Breast epithelium (tissue), 4 donors: ENCODE measurements around the gene MINPP1. TPM values are rescaled to one million over a fixed set of nuclear protein-coding genes. Genes with fewer than 3 reads are reported as not detected.

ENCODE experiments used
- DNase-seq, 2 donors: peaks; one replicate each; pipeline ENCODE4 v3.0.0-alpha.2; 2019; ENCODE audit warnings: low spot score in 2 of 2
- H3K27ac ChIP-seq, 2 donors: fragments of 200-600 bp; sonication (generic) in 1 of 2; one replicate each; pipeline ENCODE4 v1.5.1; 2016 to 2019; ENCODE audit warnings: mild to moderate bottlenecking in 1 of 2
- H3K27me3 ChIP-seq, 2 donors: fragments of 200-600 bp; sonication (generic) in 1 of 2; one replicate each; pipeline versions ENCODE4 v1.5.1 to v1.6.0; 2017 to 2019; ENCODE audit warnings: control low read depth in 1 of 2, mild to moderate bottlenecking in 1 of 2
- H3K36me3 ChIP-seq: fragments of 200-600 bp; one replicate; pipeline ENCODE4 v1.5.1; 2019
- H3K4me1 ChIP-seq, 2 donors: fragments of 200-600 bp; sonication (generic); one replicate each; pipeline ENCODE4 v1.5.1; 2016 to 2019; ENCODE audit warnings: control low read depth in 1 of 2
- H3K4me3 ChIP-seq, 3 donors: fragments of 200-600 bp; sonication (generic); 1 replicate in 2 of 3; 2 replicates in 1 of 3; pipeline ENCODE4 v1.5.1; 2016 to 2019; ENCODE audit warnings: mild to moderate bottlenecking in 3 of 3, moderate library complexity in 2 of 3
- H3K9me3 ChIP-seq, 2 donors: fragments of 200-600 bp; sonication (generic) in 1 of 2; one replicate each; pipeline ENCODE4 v1.5.1; 2016 to 2019; ENCODE audit warnings: control low read depth in 1 of 2
- POLR2A ChIP-seq: fragments of 450-650 bp; IDR thresholded peaks from one replicate; pipeline ENCODE4 v1.6.1; 2016; ENCODE audit warnings: antibody characterized with exemption, mild to moderate bottlenecking, moderate library complexity
- POLR2AphosphoS5 ChIP-seq, 3 donors: sonication (generic); formaldehyde crosslinking; IDR thresholded peaks; one replicate each; pipeline ENCODE4 v1.6.1; 2017; ENCODE audit warnings: antibody characterized with exemption in 3 of 3
- intact Hi-C: fragments of 100-400 bp; cut with DNase I; formaldehyde crosslinking; loops from one replicate; pipeline ENCODE4 v1.15.1; 2023; ENCODE audit warnings: low total_unique reads
- total RNA-seq, 3 donors: library from RNA; depleted of rRNA; stranded (reverse); fragments of >200 nt; gene quantifications; one replicate each; pipeline ENCODE4 v1.1.0, GENCODE V29; 2016
- TF ChIP-seq, protein P1 (sequence below), 3 donors: fragments of 450-650 bp; IDR thresholded peaks; one replicate each; pipeline ENCODE4 v1.5.1; 2016 to 2017; ENCODE audit warnings: antibody characterized with exemption in 3 of 3, mild to moderate bottlenecking in 3 of 3, moderate library complexity in 3 of 3

The MINPP1 gene
- total RNA-seq, 3 donors from 2014 or later = 13.0 to 22.0 (median 18.7) TPM

DNA sequence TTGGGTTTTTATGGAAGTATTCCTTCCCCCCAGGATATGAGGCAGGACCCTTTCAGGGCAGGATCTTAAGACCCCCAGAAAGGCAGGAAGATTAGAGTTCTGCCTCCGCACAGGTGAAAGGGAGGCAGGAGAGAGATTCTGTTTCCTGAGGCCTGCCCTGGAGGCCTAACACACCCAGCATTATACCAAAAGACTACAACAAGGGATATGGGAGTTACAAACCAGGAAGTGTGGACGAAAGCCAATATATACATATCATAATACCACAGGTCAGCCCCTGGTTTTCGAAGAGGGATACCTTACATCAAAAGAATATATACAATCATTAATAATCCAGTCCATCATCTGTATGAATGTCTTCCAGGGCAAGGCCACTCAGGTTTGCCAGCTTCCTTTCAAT lies 14.2 kb downstream of the MINPP1 start:
- Histone ChIP-seq H3K4me3 (no peak overlapping the region), H3K36me3 (no peaks in the 10 kb centered on the region), H3K27me3 (no peaks in the 10 kb centered on the region), H3K27ac (no peak overlapping the region), H3K4me1 (no peaks in the 10 kb centered on the region), H3K9me3 (no peaks in the 10 kb centered on the region)
- DNase-seq = no peak
- TF ChIP-seq, protein P1, sequence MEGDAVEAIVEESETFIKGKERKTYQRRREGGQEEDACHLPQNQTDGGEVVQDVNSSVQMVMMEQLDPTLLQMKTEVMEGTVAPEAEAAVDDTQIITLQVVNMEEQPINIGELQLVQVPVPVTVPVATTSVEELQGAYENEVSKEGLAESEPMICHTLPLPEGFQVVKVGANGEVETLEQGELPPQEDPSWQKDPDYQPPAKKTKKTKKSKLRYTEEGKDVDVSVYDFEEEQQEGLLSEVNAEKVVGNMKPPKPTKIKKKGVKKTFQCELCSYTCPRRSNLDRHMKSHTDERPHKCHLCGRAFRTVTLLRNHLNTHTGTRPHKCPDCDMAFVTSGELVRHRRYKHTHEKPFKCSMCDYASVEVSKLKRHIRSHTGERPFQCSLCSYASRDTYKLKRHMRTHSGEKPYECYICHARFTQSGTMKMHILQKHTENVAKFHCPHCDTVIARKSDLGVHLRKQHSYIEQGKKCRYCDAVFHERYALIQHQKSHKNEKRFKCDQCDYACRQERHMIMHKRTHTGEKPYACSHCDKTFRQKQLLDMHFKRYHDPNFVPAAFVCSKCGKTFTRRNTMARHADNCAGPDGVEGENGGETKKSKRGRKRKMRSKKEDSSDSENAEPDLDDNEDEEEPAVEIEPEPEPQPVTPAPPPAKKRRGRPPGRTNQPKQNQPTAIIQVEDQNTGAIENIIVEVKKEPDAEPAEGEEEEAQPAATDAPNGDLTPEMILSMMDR (IDR thresholded peaks at IDR 0.05) = no peak
- TF ChIP-seq POLR2AphosphoS5 (IDR thresholded peaks at IDR 0.05) = no peak
- no peak for TF ChIP-seq POLR2A
- intact Hi-C loops = no loop called here

DNA sequence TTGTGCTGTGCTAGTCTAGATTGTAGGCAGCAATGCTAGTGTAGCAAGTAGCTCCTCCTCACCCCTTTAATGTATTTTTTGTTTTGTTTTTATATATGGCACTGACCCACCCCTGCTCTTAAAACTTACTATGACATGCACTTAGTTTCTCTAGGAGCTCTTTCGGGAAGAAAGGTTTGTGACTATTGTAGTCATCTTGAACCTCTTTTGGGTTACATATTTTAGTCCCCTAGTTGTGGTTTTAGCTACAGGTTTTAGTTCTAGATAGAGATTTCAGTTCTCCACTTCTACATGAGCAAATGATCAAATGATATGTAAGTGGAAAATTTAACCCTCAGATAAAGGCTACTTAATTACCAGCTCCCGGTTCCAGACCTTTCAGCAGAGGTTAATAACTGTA lies 14.9 kb downstream of the MINPP1 start:
- H3K4me1 ChIP-seq = no peaks in the 10 kb centered on the region
- H3K27me3 ChIP-seq = no peaks in the 10 kb centered on the region
- no peak overlapping the region for H3K4me3 ChIP-seq
- no peaks in the 10 kb centered on the region for H3K9me3 ChIP-seq
- intact Hi-C loops = no loop called here
- no peak for DNase-seq
- H3K27ac ChIP-seq = no peak overlapping the region
- TF ChIP-seq POLR2AphosphoS5 (IDR thresholded peaks at IDR 0.05) (no peak), POLR2A (no peak)
- TF ChIP-seq, protein P1 (IDR thresholded peaks at IDR 0.05) = no peak
- H3K36me3 ChIP-seq = no peaks in the 10 kb centered on the region

DNA sequence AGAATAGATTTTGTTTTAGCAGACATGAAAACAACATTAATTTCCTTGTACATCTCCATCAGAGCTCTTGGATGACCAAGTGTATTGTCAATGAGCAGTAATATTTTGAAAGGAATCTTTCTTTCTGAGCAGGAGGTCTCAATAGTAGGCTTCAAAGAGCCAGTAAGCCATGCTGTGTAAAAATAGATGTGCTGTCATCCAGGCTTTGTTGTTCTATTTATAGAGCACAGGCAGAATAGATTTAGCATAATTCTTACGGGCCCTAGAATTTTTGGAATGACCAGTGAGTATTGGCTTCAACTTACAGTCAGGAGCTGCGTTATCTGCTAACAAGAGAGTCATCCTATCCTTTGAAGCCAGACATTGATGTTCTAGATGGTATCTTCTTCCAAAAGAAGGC lies 19.0 kb downstream of the MINPP1 start:
- Histone ChIP-seq H3K36me3 (no peaks in the 10 kb centered on the region), H3K4me3 (no peak overlapping the region), H3K4me1 (no peaks in the 10 kb centered on the region), H3K27me3 (no peaks in the 10 kb centered on the region), H3K9me3 (no peaks in the 10 kb centered on the region), H3K27ac (no peak overlapping the region)
- intact Hi-C loops = no loop called here
- TF ChIP-seq, protein P1 (IDR thresholded peaks at IDR 0.05) = no peak
- TF ChIP-seq POLR2A = no peak
- no peak for TF ChIP-seq POLR2AphosphoS5 (IDR thresholded peaks at IDR 0.05)
- DNase-seq = no peak

DNA sequence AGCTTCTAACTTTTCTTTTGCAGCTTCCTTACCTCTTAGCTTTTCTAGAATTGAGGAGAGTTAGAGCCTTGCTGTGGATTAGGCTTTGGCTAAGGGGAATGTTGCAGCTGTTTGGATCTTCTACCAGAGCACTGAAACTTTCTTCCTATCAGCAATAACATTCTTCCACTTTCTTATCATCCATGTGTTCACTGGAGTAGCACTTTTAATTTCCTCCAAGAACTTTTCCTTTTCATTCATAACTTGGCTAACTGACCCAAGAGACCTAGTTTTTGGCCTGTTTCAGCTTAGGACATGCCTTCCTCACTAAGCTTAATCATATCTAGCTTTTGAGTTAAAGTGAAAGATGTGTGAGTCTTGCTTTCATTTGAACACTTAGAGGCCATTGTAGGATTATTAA lies 19.6 kb downstream of the MINPP1 start:
- TF ChIP-seq POLR2AphosphoS5 (IDR thresholded peaks at IDR 0.05) (no peak), POLR2A (no peak)
- TF ChIP-seq, protein P1 (IDR thresholded peaks at IDR 0.05) = no peak
- Histone ChIP-seq H3K27ac (no peak overlapping the region), H3K4me3 (no peak overlapping the region), H3K36me3 (no peaks in the 10 kb centered on the region), H3K27me3 (no peaks in the 10 kb centered on the region), H3K9me3 (no peaks in the 10 kb centered on the region), H3K4me1 (no peaks in the 10 kb centered on the region)
- intact Hi-C loops = no loop called here
- no peak for DNase-seq

DNA sequence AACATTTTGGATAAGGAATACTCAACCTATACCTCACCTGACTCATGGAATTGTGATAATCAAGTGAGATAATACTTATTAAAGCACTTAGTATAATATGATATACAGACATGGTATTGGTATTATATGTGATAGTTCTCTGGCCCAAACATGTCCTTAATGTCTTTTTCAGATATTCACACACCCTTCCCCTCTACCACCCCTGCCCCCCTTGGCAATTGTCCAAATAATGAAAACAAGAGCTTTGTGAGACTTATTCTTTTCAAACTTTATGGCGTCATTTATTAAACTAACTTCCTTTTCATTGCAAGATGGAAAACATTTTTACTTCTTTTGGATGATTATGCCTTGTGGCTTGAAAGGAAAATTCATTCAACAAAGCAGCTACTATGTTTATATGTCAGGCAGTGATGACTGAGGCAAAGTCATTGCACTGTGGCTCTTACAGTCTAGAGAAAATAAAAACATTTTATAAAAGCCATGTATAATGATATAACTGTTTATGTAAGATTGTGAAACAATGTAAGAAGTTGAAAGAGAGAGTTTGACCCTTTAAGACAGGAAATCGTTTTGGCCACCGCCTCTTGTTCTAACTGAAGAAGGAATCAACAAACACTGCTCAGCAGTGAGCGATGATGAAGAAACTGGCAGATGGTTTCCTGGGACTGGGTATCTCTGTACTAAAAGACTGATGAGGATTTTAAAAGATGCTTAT lies 27.4 kb downstream of the MINPP1 start:
- intact Hi-C loops = no loop called here

More for the DNA sequence above, 27.4 kb downstream of the MINPP1 start:
- Histone ChIP-seq H3K9me3 (peaks cover 8 to 10% of the 10 kb centered on the region in 2 donors), H3K4me1 (no peaks in the 10 kb centered on the region), H3K36me3 (no peaks in the 10 kb centered on the region), H3K4me3 (no peak overlapping the region), H3K27me3 (no peaks in the 10 kb centered on the region), H3K27ac (peak overlapping the region in 1 of 2 donors; percentile 68)
- no peak for DNase-seq
- TF ChIP-seq, protein P1 (IDR thresholded peaks at IDR 0.05) = no peak
- TF ChIP-seq POLR2AphosphoS5 (IDR thresholded peaks at IDR 0.05) (no peak), POLR2A (no peak)
